HG03095 (cell line): ENCODE data around the gene TSPAN2.
"Not testable (repeated sequence)": the region's sequence is repeated elsewhere in the genome, so short reads cannot be mapped to it uniquely, and the experiment has no call there.

Source experiments
- ATAC-seq: cut with Tn5 transposase; IDR thresholded peaks from one replicate; pipeline ENCODE4 v1.9.1; 2021; ENCODE audit warnings: moderate library complexity; ENCODE audit not compliant: unreplicated experiment

TSPAN2 gene

GRCh38 chr1:115046751-115047150, 42.6 kb downstream of the TSPAN2 start:
- no peak for ATAC-seq

- ATAC-seq = no peak
Measured at GRCh38 chr1:115041654-115042053, 47.6 kb downstream of the TSPAN2 start.

GRCh38 chr1:115040501-115040900, 48.8 kb downstream of the TSPAN2 start:
- no peak for ATAC-seq

GRCh38 chr1:115036814-115037507, 52.3 kb downstream of the TSPAN2 start:
- ATAC-seq = no peak

DNA sequence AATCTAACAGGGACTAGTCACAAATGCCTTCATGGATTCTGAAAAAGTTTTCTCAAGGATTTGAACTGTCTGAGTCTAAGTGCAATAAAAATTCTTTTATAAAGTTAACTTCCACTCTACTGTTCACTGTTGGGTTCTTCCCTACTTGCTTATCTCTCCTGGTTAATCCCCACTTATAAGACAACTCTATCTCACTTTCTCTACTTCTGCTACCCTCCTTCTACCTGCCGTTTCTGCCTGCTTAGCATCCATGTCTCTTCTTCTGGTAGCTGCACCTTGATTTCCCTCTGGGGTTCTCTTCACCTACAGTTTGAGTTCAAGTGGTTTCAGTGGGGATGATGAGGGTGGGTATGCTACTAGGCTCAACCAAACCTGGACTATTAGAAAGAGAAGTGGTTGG, 53.7 kb downstream of the TSPAN2 start:
- ATAC-seq = no peak

- ATAC-seq = no peak
Measured at GRCh38 chr1:115031595-115031994, 57.7 kb downstream of the TSPAN2 start.

GRCh38 chr1:115029526-115029925, 59.8 kb downstream of the TSPAN2 start, which contains the start of gene TSHB:
TSHB (plus strand) TSS chr1:115029826; CDS start chr1:115033363, 3,537 bp downstream.
- no peak for ATAC-seq

DNA sequence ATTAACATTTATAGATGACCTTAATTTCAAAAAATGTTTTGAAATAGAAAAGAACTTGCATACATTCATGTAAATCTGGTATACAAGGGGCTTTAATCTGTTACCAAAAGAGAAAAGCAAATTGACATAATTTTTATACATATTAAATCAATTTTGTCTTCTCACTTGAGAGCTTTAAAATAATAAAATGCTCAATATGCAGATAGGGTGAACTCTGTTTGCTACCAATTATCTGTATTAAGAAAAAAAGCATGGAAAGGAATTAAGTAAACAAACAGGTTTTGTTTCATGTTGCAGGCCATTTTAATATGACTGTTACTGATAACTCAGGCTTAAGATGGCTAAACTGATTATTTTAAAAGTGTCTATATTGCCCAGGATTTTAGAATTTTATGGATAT, 65.7 kb downstream of the TSPAN2 start:
- no peak for ATAC-seq

DNA sequence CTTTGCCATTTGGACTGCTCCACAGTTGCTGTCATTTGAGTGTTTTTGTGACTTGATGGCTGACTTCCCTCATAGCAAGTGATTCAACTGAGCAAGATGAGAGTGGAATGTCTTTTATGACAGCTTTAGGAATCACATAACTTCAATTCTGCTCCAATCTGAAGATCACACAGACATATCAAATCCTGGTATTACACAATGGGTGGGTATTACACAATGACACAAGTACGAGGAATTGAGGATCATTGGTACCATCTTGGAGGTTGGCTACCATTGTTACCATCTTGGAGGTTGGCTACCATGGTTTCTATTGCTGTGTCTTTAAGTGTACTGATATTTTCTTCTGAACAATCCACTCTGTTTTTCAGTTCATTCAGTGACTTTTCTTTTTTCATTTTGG, 68.2 kb downstream of the TSPAN2 start:
- no peak for ATAC-seq

- not testable (repeated sequence) for ATAC-seq
Measured at GRCh38 chr1:115019549-115019948, 69.8 kb downstream of the TSPAN2 start.

DNA sequence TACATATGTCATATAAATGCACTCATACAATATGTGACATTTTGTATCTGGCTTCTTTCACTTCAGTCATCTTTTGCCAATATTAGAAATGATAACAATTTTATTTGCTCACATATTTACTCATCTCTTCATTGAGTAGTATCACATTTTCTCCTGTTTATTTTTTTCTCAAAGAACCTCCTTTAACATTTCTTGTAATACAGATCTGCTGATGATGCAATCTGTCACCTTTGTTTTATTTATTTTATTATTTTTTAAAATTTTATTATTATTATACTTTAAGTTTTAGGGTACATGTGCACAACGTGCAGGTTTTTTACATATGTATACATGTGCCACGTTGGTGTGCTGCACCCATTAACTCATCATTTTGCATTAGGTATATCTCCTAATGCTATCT, 75.5 kb downstream of the TSPAN2 start:
- ATAC-seq = no peak

DNA sequence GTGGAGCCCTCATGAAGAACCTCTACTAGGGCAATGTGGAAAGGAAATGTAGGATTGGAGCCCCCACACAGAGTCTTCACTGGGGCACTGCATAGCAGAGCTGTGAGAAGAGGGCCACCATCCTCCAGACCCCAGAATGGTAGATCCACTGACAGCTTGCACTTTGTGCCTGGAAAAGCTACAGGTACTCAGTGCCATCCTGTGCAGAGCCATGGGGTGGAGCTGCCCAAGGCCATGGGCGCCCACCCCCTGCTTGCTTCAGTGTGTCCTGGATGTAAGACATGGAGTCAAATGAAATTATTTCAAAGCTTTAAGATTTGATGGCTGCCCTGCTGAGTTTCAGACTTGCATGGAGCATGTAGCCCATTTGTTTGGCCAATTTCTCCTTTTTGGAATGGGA, 76.9 kb downstream of the TSPAN2 start:
- ATAC-seq = no peak

- ATAC-seq = no peak
Measured at GRCh38 chr1:115012006-115012405, 77.3 kb downstream of the TSPAN2 start.

DNA sequence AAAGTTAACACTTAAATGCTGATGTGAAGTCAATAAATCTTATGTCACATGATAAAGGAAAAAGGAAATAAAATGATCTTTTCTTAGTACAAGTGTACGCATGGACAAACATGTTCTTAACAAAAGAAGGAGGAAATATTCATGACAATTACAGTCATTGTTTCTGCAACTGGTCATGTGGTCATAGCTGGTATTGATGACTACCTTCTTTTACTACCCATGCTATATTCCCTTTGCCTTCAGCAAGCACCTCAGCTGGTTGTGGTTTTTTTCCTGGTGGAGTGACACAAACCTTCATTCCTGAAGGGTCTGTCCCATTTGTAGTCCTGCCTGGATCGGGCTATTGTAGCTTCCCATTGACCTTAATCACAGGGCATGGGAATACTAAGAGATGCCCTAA, 83.1 kb downstream of the TSPAN2 start:
- no peak for ATAC-seq
